GM21825 (cell line): ENCODE data around the gene GJD4.

Experiments used
- ATAC-seq: cut with Tn5 transposase; IDR thresholded peaks from one replicate; pipeline ENCODE4 v1.9.1; 2021; ENCODE audit warnings: mild to moderate bottlenecking, moderate library complexity; ENCODE audit not compliant: unreplicated experiment

Gene GJD4

GRCh38 chr10:35644050-35644950 lies 39.2 kb downstream of the GJD4 start:
- ATAC-seq: no peak

GRCh38 chr10:35650894-35651293 lies 45.8 kb downstream of the GJD4 start:
- ATAC-seq: no peak

DNA sequence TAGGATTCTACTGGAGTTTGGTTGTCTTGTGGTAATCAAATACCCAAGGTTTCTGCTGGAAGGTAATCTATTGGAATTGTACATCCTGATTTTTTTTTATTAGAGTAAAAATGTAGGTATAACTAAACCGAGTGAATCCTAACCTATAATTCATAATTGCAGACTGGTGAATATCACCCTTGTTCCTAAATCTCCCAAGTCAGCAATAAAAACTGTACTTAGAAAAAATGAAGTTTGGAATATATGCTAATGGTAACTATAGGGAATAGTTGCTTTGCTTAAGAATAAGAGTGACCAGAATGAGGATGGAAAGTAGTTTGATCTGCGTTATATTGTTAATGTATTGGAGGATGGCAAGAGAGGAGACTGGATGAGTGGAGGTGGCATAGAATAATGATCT lies 47.7 kb downstream of the GJD4 start:
- ATAC-seq: no peak

DNA sequence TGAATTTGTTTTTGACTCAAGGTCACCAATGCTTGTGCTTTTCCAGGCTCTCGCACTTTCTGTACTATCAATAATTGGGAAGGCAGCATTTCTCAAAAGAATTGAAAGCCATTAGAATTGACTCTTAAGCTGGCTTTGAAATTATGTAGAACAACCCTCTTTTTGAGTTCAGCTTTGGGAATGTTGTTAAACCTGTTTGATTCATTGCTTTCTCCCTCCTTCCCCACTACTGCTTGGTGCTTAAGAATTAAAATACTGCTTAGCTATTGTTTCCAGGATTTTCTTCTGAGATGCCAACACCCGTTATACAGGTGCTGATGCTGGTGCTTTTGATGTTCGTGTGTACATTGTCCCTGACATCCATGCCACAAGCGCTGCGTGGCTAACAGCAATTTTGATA lies 52.5 kb downstream of the GJD4 start:
- ATAC-seq: no peak
